NCI-H146 treated with DMSO at 0.1 percent for 48 hours (cell line): ENCODE data around the gene ZNF768.
A peak's percentile ranks its signal among the peaks of the same experiment; 100 is the strongest.
"Not testable (repeated sequence)": the region's sequence is repeated elsewhere in the genome, so short reads cannot be mapped to it uniquely, and the experiment has no call there.

ENCODE experiments used
- DNase-seq: peaks from one replicate; lab custom pipeline; 2025; ENCODE audit not compliant: unreplicated experiment; lab: John Stamatoyannopoulos, UW

ZNF768 gene

GRCh38 chr16:30511509-30511908, 14.9 kb downstream of the ZNF768 start:
- DNase-seq: no peak

GRCh38 chr16:30510376-30510938, 15.9 kb downstream of the ZNF768 start:
- DNase-seq: no peak

- no peak for DNase-seq
These were observed 17.1 kb downstream of the ZNF768 start for GRCh38 chr16:30509081-30509765.

GRCh38 chr16:30503403-30504296, 22.7 kb downstream of the ZNF768 start:
- no peak for DNase-seq

GRCh38 chr16:30499284-30499683, 27.1 kb downstream of the ZNF768 start:
- DNase-seq: no peak

- DNase-seq: peak; percentile 27
These were observed 31.7 kb downstream of the ZNF768 start for GRCh38 chr16:30494709-30495108.

GRCh38 chr16:30493941-30494488, 32.4 kb downstream of the ZNF768 start:
- DNase-seq: no peak

- DNase-seq: no peak
These were observed 34.5 kb downstream of the ZNF768 start for GRCh38 chr16:30491744-30492308.

- no peak for DNase-seq
These were observed 35.1 kb downstream of the ZNF768 start for GRCh38 chr16:30491229-30491628.

- no peak for DNase-seq
These were observed 36.2 kb downstream of the ZNF768 start for GRCh38 chr16:30490210-30490609.

- peak; percentile 42 for DNase-seq
These were observed 37.4 kb downstream of the ZNF768 start for GRCh38 chr16:30488764-30489605.

- no peak for DNase-seq
These were observed 40.4 kb downstream of the ZNF768 start for GRCh38 chr16:30485818-30486436.

GRCh38 chr16:30484887-30485286, 41.5 kb downstream of the ZNF768 start:
- DNase-seq: no peak

- no peak for DNase-seq
These were observed 44.0 kb downstream of the ZNF768 start for GRCh38 chr16:30482366-30482765.

- DNase-seq: no peak
These were observed 45.0 kb downstream of the ZNF768 start for GRCh38 chr16:30481381-30481780.

GRCh38 chr16:30478766-30479478, 47.4 kb downstream of the ZNF768 start:
- no peak for DNase-seq

GRCh38 chr16:30477773-30478172, 48.6 kb downstream of the ZNF768 start:
- not testable (repeated sequence) for DNase-seq

- no peak for DNase-seq
These were observed 49.4 kb downstream of the ZNF768 start for GRCh38 chr16:30476991-30477390.

GRCh38 chr16:30474684-30475083, 51.7 kb downstream of the ZNF768 start:
- no peak for DNase-seq
